SK-N-DZ (cell line): ENCODE data around the gene PPL.
A peak's percentile ranks its signal among the peaks of the same experiment; 100 is the strongest.
"Not testable (repeated sequence)": the region's sequence is repeated elsewhere in the genome, so short reads cannot be mapped to it uniquely, and the experiment has no call there.

ENCODE experiments used
- DNase-seq: peaks from one replicate; pipeline ENCODE4 v3.0.0-alpha.2; 2015; ENCODE audit warnings: low spot score

PPL gene

GRCh38 chr16:4911970-4912386 lies 25.0 kb downstream of the PPL start:
- no peak for DNase-seq

GRCh38 chr16:4910828-4911227 lies 26.1 kb downstream of the PPL start:
- DNase-seq: no peak

- no peak for DNase-seq
These were observed 27.1 kb downstream of the PPL start for GRCh38 chr16:4909825-4910224.

- DNase-seq: no peak
These were observed 28.0 kb downstream of the PPL start for GRCh38 chr16:4908854-4909401.

GRCh38 chr16:4904942-4905615 lies 31.9 kb downstream of the PPL start:
- DNase-seq: no peak

- no peak for DNase-seq
These were observed 32.6 kb downstream of the PPL start for GRCh38 chr16:4904108-4904941.

- no peak for DNase-seq
These were observed 34.9 kb downstream of the PPL start for GRCh38 chr16:4902038-4902437.

GRCh38 chr16:4900750-4901149 lies 36.2 kb downstream of the PPL start:
- no peak for DNase-seq

GRCh38 chr16:4900036-4900435 lies 36.9 kb downstream of the PPL start:
- no peak for DNase-seq

GRCh38 chr16:4899474-4899846 lies 37.5 kb downstream of the PPL start:
- no peak for DNase-seq

GRCh38 chr16:4898811-4899473 lies 38.0 kb downstream of the PPL start:
- no peak for DNase-seq

GRCh38 chr16:4897328-4897727 lies 39.6 kb downstream of the PPL start:
- no peak for DNase-seq

- DNase-seq: not testable (repeated sequence)
These were observed 40.2 kb downstream of the PPL start for GRCh38 chr16:4896761-4897160.

- no peak for DNase-seq
These were observed 41.6 kb downstream of the PPL start for GRCh38 chr16:4895366-4895765.

GRCh38 chr16:4894276-4895150 lies 42.4 kb downstream of the PPL start:
- peak; percentile 91 for DNase-seq

- DNase-seq: no peak
These were observed 43.7 kb downstream of the PPL start for GRCh38 chr16:4893103-4893862.

- no peak for DNase-seq
These were observed 44.4 kb downstream of the PPL start for GRCh38 chr16:4892361-4893102.

- DNase-seq: no peak
These were observed 45.1 kb downstream of the PPL start for GRCh38 chr16:4891886-4892216.

- no peak for DNase-seq
These were observed 45.7 kb downstream of the PPL start for GRCh38 chr16:4891097-4891885.
